Head of caudate nucleus (tissue), 42 donors: ENCODE results near the gene PHF1.

ENCODE experiments used
- DNase-seq, 42 donors: peaks; one replicate each; pipeline versions ENCODE4 v3.0.0 to v3.0.0-alpha.2; 2020 to 2021; ENCODE audit warnings: mixed read lengths in 7 of 42
- intact Hi-C: fragments of 100-400 bp; cut with DNase I; formaldehyde crosslinking; loops from one replicate; pipeline ENCODE4 v1.15.0; 2022

PHF1 gene

DNA sequence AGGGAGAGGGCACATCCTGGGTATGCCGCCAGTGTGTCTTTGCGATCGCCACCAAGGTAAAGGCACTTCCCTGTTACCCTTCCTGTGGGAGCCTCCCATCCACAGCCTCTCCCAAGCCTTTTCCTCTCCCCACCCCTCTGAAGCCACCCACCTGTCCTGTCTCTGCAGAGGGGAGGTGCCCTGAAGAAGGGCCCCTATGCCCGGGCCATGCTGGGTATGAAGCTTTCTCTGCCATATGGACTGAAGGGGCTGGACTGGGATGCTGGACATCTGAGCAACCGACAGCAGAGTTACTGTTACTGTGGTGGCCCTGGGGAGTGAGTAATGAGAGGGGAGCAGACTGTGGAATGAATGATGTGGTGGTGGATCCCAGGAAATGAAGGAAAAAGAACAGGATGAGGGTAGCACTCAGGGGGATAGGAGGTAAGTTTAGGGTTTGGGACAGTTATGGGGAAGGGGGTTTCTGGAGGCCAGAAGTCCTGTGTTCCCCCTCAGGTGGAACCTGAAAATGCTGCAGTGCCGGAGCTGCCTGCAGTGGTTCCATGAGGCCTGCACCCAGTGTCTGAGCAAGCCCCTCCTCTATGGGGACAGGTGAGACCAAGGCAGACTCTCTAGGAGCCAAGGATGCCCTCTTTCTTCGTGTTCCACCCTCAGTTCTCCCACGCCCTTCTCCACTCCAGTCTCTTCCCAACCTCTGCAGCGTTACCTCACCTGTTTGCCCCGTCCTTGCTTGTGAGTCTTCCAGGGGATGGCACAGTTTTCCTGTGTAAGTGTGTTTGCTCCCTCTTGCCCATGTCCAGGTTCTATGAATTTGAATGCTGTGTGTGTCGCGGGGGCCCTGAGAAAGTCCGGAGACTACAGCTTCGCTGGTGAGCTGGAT, 2.7 kb downstream of the PHF1 start:
- DNase-seq = peak in 2 of 42 donors; percentile 36 to 56
- intact Hi-C loops = loop anchor here (10.0 kb wide), 2 partner anchors 119 to 209 kb away; partner anchors contain the start of genes HSD17B8, RGL2, RING1 and RXRB

DNA sequence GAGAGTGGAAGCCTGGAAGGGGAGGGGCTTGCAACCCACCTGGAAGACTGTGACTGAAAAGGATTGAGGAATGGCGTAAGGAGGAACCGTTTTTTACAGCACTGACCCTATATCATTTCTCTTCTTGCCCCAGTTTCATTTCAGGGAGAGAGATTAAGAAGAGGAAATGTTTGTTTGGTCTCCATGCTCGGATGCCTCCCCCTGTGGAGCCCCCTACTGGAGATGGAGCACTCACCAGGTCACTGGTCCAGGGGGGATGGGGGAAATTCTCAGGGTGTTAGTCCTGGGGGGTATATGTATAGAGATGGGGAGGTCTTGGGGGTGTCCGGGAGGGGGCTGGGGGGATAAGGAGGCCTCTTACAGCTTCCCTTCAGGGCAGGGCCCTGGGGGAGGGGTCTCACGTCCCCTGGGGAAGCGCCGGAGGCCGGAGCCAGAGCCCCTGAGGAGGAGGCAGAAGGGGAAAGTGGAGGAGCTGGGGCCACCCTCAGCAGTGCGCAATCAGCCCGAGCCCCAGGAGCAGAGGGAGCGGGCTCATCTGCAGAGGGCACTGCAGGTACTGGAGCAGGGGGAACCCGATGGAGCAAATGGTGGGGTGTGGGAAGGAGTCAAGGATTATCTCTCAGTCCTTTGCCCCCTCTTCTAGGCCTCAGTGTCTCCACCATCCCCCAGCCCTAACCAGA, 3.9 kb downstream of the PHF1 start:
- intact Hi-C loops = loop anchor here (10.0 kb wide), 2 partner anchors 120 to 210 kb away; partner anchors contain the start of genes HSD17B8, RGL2, RING1 and RXRB
- DNase-seq = no peak

DNA sequence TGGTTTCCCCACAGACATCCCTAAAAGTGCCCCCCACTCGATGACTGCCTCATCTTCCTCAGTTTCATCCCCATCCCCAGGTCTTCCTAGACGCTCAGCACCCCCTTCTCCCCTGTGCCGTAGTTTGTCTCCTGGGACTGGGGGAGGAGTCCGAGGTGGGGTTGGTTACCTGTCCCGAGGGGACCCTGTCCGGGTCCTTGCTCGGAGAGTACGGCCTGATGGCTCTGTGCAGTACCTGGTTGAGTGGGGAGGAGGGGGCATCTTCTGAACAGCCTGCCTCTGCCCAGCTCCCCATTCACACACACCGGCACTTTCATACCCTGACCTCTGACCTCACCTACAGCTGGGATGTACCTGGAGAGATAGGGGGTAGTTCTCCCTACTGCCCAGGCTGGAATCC, 5.0 kb downstream of the PHF1 start:
- intact Hi-C loops = loop anchor here (10.0 kb wide), 2 partner anchors 121 to 211 kb away; partner anchors contain the start of genes HSD17B8, RGL2, RING1 and RXRB
- no peak for DNase-seq

DNA sequence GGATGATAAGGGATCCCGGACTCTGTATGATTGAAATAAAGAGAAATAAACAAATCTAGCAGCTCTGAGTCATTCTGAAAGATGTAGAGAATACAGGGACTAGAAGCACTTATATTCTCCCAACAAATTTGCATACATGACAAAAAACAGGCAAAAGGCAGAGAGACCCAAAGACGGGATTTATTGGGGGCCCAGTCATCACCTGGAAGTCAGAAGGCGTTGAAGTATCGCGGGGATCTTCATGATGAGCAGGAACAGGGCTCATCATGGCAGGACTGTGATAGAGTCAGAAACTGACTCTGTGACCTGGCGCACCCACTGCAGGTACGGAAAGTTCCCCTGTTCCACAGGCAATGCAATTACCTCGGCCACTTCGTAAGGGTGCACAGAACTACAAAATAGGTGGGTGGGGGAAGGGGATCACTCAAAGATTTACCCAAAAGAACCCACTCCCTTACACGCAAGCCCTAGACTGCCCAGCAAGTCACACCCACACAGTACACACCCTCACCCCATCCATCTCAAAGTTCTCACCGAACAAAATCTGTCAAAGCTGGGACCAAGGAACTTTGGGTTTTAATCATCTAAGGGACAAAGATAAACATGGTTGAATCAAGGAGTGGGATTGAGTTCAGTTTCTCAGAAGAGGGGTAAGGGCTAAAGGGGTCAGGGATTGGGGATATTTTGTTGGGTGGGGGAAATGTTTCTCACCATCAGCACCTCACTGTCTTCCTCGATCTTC, 5.7 kb downstream of the PHF1 start:
- no peak for DNase-seq
- intact Hi-C loops = loop anchor here (10.0 kb wide), 2 partner anchors 122 to 212 kb away; partner anchors contain the start of genes HSD17B8, RGL2, RING1 and RXRB

DNA sequence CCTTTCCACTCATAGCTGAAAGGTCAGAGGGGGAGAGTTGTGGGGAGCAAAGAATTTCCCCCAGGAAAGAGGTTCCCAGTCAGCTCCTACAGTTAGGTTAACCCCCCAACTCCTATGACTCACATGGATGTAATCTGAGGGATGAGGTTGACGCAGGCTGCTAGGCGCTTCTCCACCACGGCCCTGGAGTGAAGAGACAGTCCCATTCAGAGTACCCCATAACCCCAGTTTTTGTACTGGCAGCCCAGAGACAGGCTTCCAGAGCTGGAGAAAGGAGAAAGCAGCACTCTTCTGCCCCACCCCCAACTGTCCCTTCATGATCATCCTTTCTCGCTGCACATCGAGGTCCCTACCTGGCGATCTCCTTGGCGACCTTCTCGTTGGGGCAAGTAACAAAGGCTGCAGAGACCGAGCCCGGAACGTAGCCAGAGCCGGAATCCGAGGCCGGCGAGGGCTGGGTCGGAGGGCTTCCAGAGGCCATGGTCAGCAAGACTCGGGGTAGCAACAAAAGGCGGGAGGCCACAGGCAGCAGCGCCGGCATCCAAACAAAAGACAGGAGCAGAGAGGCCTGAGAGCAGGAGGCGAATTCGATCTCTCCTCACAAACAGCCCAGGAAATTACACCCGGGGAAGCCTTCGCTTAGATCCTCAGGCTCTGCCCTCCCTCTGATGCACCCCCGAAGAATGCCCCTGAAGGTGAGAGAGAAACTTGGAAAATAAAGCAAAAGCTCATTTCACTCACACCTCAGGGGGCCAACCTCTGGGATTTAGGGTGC, 6.5 kb downstream of the PHF1 start:
- DNase-seq = peak in 3 of 42 donors; percentile 30 to 44 (median 42)
- intact Hi-C loops = loop anchor here (10.0 kb wide), 2 partner anchors 123 to 213 kb away; partner anchors contain the start of genes HSD17B8, RGL2, RING1 and RXRB

DNA sequence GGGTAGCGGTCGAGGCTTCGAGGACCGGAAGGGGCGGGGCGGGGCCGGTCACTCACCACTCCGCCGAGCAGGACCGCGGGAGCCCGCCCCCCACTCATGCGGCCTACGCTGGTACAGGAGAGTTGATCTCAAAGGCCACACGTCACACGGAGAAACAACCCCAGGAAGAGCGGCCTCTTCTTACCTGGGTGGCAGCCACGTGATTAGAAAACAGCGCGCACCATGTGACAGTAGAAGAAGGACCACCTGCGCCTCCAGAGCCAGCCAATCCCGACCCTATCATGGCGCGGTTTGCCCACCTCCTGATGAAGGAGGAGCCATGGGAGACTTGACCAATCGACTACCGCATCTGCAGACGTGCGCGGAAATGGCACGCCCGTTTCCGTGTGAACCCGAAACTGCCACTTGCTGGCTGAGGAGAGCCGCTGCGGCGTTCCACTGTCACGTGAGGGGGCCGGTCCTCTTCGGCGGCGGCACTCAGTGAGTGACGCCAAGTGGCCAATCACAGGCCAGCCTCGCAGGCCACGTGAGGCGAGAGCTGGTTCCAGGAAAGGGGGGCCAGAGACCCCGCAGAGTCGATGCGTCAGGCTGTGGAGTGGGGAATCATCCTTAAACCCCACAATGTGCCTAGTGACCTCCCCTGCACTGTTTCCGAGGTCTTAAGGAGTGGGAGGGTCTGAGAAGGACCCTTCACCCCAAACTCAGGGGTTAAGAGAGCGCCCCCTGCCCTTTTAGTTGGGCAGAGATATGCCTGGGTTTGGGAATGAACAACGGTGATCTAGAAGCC, 7.3 kb downstream of the PHF1 start, which contains the start of gene CUTA:
Gene CUTA, minus strand, starts transcription at position 205 of the 787 bp plus-strand sequence. Its CDS starts 107 bp downstream, at position 98.
- intact Hi-C loops = loop anchor here (1.0 to 10.0 kb wide), 4 partner anchors 8 to 213 kb away; partner anchors contain the start of genes HSD17B8, KIFC1, RGL2 and RING1
- peak; percentile 99 to 100 (median 100) for DNase-seq

DNA sequence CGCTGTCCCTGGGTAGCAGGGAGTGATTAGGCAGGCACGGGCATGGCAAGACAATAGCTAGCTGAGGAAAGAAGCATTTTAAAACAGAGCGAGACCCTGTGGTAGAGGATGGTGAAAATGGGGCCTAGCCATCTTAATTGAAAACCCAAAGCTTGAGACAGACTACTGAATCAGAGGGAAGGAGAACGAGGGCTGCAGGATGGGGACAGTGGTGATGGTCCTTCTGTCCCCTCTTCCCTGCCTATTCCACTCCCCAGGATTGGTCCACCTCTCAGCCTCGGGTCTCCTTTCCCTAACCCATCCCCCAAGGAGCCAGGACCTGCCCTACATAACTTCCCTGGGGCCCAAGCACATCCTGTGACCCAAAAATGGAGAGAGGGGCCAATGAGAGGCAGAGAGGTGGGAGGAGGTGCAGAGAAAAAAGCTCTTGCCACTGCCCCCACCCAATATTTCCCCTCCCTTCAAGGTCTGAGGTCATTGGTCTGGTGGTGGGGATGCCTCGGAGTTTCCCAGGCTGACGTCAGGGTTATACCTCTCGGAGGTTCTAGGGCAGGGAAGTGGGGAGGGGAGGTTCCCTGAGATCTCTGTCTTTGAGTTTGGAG, 8.0 kb downstream of the PHF1 start:
- intact Hi-C loops = loop anchor here (1.0 to 10.0 kb wide), 4 partner anchors 8 to 214 kb away; partner anchors contain the start of genes HSD17B8, KIFC1, RGL2 and RING1
- DNase-seq = no peak

DNA sequence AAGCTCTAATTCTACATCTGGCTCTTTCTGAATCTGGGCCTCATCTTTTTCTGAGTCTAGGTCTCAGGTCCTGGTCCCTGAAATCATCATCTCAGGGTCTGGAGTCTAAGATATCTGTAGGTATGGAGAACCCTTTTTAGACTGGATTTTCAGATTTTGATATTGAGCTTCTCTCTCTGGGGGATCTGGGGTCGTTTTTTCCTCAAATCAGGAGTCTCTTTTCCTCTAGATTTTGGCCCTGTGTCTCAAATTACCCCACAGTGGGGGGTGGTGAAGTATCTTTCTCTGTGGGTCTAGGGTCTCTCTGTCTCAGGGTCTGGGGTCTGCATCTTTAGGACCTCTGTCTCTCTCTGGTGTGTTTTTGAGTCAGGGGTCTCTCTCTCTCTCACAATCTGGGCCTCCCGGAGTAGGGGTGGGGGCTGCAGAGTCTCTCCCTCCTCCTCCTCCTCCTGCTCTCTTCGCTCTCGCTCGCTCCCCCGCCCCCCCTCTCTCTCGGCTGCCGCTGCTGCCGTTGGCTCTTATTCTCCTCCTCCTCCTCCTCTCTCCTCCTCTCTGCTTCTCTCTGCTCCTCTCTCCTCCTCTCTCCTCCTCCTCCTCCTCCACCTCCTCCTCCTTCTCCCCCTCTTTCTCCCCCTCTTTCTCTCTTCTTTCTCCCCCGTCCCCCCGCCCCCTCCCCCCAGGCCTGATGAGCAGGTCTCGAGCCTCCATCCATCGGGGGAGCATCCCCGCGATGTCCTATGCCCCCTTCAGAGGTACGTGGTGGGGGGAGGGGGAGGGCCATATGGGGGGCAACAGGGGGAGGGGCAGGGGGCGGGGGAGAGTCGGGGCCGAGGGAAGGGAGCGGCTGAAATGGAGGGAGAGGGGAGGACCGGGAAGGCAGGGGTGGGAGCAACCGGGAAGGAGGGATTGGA, 9.0 kb downstream of the PHF1 start, which contains the start of gene SYNGAP1:
Gene SYNGAP1, plus strand, starts transcription at position 486 of the 911 bp plus-strand sequence. Its CDS starts 200 bp downstream, at position 686.
- intact Hi-C loops = loop anchor here (2.0 to 10.0 kb wide), 3 partner anchors 29 to 215 kb away; partner anchors contain the start of genes HSD17B8, KIFC1, RGL2 and RING1
- DNase-seq = peak in 40 of 42 donors; percentile 42 to 86 (median 70)

DNA sequence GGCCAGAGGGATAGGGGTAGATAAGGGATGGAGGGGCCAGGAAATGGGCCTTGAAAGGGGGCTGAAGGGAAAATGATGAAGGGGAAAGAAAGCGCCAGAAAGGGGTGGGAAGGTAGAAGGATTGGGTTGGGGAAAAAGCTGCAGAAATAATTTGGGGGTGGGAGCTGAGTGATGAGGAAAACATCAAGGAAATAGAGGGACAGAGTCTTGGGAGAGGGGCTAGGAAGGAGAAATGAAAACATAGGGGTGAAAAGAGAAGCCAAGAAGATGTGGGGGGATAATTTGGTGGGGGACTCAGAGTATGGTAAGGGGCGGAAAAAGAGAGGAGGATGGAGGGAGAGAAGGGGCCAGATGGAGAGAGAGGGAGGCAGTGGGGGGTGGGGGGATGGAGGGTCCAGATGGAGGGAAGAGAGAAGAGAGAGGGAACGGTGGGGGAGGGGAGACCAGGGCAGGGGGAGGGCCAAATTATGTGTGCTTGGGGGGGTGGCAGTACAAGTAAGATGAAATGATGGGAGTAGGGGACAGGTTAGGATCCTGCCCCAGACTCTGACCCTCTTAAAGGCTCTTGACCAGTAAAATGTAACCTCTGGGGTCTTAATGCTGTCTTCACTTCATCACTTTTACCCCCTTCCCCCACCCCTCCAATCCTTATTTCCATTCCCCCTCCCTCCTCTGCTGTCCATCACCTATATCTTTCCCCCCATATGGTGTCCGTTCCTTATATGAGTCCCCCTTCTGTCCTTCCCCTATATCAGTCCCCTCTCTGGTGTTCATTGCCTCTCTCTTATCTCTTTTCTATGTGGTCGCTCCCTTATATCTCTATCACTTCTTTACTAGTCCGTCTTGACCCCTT, 9.9 kb downstream of the PHF1 start:
- DNase-seq = no peak
- intact Hi-C loops = no loop called here

DNA sequence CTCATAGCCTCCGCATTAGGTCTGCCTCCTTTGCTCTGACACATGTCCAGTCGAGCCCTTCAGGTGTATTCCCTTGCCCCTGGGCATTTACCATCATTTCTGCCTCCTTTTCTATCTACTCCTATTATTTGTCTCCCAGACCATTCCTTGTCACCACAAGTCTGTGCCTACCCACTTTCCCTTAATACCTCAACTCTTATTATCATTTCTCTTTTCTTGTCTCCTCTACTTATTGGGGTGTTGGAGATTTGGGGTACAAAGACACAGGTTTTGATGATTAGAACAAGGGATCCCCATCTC, 10.5 kb downstream of the PHF1 start:
- intact Hi-C loops = no loop called here
- DNase-seq = no peak

DNA sequence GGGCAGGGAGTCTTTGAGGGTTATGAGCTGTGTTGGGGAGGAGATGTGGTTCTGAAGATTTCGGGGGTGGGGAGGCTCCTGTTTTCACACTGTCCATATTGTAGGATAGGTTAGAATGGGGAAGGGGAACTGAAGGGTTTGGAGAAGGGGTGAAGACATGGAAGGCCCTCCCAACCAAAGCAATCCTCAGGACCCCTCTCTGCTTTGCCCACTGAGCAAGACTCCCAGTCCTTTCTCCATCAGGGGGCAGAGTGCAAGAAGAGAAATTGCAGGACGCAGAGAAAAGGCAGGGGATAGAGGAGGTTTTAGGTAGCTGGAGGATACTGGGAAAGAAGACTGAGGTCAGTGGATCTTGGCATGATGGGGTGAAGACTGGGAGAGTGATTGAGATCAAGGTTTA, 13.0 kb downstream of the PHF1 start:
- DNase-seq = no peak

DNA sequence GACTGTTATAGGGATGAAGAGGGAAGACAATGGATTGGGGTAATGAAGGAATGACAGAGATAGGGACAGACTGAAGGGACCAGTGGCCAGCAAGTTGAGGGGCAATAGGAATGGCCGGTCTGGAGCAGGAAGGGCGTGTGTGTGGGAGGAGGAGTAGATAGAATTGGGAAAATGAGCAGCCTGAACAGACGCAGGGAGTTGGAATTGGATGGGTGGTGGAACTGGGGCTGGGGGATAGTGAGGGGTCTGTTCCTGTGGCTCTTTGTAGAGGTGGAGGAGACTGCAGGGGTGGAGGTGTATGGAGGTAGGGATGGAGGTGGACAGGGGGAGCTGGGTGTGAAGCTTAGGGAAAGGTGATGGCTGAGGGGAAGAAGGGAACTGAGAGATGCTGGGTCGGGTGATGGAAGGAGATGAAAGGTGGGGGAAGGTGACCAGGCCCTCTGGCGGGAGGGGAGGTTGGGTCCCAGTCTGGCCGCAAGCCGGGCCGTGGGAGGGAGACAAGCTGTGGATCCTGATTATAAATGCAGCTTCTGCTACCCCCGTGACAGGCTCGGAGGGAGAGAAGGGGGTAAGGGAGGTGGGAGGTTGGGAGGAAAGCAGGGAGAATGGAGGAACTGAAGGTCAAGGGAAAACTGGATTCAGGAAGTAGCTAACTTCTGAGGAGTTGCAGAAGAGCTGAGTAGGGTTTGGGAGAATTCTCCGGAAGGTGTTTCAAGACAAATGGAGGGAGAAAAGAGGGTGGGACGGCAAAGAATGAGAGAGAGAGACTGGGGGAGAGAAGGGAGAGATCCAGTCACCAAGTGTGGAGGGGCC, 14.2 kb downstream of the PHF1 start:
- no peak for DNase-seq
- intact Hi-C loops = no loop called here

More for the DNA sequence above, 13.0 kb downstream of the PHF1 start:
- intact Hi-C loops = no loop called here

DNA sequence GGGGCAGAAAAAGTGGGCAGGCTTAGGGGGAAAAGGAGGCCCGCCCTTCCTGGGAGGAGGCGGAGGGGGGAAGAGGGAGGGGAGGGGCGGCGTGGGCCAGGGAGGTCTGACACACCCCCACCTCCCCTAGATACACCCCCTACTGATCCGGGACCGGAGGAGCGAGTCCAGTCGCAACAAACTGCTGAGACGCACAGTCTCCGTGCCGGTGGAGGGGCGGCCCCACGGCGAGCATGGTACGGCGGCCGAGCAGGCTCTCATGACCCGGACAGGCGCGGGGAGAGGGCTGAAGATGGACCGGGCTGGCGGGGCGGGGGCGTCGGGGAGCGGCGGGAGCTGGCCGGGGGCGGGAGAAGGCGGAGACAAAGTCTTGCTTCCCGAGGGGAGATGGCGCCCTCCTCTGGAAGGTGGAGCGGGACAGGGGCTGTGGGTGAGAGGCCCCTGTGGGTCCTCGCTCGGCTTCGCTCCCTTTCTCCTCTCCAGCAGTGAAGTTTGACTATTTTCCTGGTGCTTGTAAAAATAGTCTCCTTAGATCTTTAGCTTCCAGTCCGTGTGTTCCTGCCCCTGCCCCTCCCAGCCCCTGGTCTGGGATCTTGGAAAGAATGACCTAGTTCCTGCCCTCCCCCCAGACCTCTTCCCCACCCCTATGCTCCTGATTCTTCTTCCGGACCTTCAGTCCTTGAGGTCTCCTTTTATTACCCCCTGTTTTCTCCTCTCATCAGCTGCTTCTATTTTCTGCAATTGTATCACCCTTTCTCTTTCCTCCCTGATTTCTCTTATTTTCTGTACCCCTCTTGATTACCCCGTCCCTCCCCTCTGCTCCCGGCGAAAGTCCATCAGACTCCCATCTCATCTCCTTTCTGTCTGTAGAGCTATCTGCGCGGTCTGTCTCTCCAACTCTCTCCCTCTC, 15.1 kb downstream of the PHF1 start:
- peak; percentile 65 to 95 (median 87) for DNase-seq
- intact Hi-C loops = no loop called here
